Measurements from ENCODE around the gene PRPH2. TPM values are rescaled to one million over a fixed set of nuclear protein-coding genes. Genes with fewer than 3 reads are reported as not detected.
"Not testable (repeated sequence)": the region's sequence is repeated elsewhere in the genome, so short reads cannot be mapped to it uniquely, and the experiment has no call there.

PRPH2 gene
- total RNA-seq, 1 donor from 2014 or later, result 0.63 TPM

DNA sequence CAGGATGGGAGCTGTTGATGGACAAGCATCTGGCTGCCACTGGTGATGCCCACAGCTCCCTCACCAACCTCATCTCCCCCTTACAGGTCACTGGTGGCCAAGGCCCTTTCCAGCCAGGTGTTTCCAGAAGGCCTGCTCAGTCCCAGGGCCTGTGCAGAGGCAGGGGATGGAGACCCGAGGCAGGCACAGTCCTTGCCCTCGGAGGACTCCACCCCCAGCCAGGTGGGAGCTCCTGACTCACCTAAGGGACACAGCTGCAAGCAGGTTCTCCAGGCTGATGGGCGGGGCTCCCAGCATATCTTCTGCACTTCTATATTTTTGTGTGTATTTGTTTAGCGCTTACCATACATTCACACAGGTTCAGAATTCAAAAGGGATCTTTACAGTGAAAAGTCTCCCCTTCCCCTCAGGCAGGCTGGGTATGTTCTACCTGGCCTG lies 17.4 kb downstream of the PRPH2 start:
- H3K27ac ChIP-seq (replicated peaks), result no peak overlapping the region
- H3K36me3 ChIP-seq, result no peaks in the 10 kb centered on the region

DNA sequence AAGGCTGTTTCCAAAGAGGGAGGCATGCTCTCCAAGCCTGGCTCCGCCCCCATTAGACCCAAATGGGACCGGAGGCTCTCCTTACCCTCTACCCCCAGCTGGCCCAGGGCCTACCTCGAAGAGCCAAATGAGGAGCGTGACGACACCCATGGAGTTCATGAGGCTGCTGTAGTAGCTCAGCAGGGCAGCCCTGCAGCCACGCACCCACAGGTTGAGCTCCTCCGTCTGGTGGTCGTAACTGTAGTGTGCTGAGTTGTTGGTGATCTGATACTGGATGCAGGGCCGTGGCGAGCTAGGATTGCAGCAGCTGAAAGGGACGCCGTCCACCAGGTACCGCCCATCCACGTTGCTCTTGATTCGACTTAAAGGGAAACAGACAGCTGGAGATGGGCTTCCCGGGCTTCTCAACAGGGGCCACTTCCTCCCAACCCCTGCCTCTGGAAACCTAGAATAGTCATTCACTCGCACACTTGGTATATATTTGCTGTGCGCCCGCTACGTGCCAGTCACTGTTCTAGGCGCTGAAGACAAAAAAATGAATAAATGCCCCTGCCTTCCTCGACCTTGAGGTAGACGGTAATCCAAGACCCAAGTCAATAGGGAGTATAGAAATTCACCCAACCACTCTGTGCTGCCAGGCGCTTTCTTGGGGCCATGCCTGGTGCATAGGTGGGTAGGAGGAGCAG lies 18.0 kb downstream of the PRPH2 start:
- Histone ChIP-seq H3K27ac (replicated peaks) (no peak overlapping the region), H3K36me3 (no peaks in the 10 kb centered on the region), H3K4me3 (peak overlapping the region; percentile 58), H3K9me3 (replicated peaks) (no peaks in the 10 kb centered on the region), H3K27me3 (ENCODE audit: low read depth) (no peaks in the 10 kb centered on the region), H3K4me1 (peaks cover 6% of the 10 kb centered on the region)
- DNase-seq, result no peak
- TF ChIP-seq, protein P1, sequence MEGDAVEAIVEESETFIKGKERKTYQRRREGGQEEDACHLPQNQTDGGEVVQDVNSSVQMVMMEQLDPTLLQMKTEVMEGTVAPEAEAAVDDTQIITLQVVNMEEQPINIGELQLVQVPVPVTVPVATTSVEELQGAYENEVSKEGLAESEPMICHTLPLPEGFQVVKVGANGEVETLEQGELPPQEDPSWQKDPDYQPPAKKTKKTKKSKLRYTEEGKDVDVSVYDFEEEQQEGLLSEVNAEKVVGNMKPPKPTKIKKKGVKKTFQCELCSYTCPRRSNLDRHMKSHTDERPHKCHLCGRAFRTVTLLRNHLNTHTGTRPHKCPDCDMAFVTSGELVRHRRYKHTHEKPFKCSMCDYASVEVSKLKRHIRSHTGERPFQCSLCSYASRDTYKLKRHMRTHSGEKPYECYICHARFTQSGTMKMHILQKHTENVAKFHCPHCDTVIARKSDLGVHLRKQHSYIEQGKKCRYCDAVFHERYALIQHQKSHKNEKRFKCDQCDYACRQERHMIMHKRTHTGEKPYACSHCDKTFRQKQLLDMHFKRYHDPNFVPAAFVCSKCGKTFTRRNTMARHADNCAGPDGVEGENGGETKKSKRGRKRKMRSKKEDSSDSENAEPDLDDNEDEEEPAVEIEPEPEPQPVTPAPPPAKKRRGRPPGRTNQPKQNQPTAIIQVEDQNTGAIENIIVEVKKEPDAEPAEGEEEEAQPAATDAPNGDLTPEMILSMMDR (IDR thresholded peaks at IDR 0.05; ENCODE audit: borderline replicate concordance), result no peak
- intact Hi-C loops (cut with micrococcal nuclease), result no loop called here

More for the DNA sequence above, 17.4 kb downstream of the PRPH2 start:
- Histone ChIP-seq H3K27me3 (ENCODE audit: low read depth) (no peaks in the 10 kb centered on the region), H3K9me3 (replicated peaks) (no peaks in the 10 kb centered on the region), H3K4me1 (peaks cover 9% of the 10 kb centered on the region), H3K4me3 (no peak overlapping the region)
- DNase-seq, result no peak
- TF ChIP-seq, protein P1 (IDR thresholded peaks at IDR 0.05; ENCODE audit: borderline replicate concordance), result no peak
- intact Hi-C loops (cut with micrococcal nuclease), result no loop called here

DNA sequence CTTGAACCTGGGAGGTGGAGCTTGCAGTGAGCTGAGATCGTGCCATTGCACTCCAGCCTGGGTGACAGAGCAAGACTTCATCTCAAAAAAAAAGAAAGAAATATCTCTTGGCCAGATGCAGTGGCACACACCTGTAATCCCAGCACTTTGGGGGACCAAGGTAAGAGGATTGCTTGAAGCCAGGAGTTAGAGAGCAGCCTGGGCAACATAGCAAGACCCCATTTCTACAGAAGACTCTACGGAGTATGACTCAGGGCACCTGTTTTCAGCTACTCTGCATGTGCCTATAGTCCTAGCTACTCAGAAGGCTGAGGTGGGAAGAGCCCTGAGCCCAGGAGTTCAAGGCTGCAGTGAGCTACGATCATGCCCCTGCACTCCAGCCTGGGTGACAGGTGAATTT lies 19.6 kb downstream of the PRPH2 start:
- intact Hi-C loops (cut with micrococcal nuclease); H3K4me1 ChIP-seq; H3K27ac ChIP-seq (replicated peaks); DNase-seq; H3K4me3 ChIP-seq; H3K36me3 ChIP-seq; H3K9me3 ChIP-seq (replicated peaks); H3K27me3 ChIP-seq (ENCODE audit: low read depth): not testable (repeated sequence)

DNA sequence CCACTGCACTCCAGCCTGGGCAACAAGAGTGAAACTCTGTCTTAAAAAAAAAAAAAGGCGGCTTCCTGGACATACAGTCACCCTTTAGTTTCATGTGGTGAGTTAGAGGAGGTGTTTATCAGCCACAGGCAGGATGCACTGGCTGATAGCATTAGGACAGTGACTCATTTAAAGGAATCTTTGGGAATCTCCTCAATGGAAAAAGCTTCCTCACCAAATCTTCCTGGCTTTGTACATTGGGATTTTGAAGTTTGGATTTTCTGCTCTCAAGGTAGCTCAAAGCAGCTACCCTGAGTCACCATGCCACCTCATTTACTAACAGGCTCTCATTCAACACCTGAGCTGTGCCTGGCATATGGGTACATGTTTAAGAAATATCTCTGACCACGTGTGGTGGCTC lies 20.2 kb downstream of the PRPH2 start:
- Histone ChIP-seq H3K27ac (replicated peaks) (no peak overlapping the region), H3K36me3 (no peaks in the 10 kb centered on the region), H3K4me1 (peaks cover 6% of the 10 kb centered on the region), H3K9me3 (replicated peaks) (no peaks in the 10 kb centered on the region), H3K27me3 (ENCODE audit: low read depth) (no peaks in the 10 kb centered on the region), H3K4me3 (no peak overlapping the region)
- no peak for DNase-seq
- TF ChIP-seq, protein P1 (IDR thresholded peaks at IDR 0.05; ENCODE audit: borderline replicate concordance), result no peak
- intact Hi-C loops (cut with micrococcal nuclease), result no loop called here

DNA sequence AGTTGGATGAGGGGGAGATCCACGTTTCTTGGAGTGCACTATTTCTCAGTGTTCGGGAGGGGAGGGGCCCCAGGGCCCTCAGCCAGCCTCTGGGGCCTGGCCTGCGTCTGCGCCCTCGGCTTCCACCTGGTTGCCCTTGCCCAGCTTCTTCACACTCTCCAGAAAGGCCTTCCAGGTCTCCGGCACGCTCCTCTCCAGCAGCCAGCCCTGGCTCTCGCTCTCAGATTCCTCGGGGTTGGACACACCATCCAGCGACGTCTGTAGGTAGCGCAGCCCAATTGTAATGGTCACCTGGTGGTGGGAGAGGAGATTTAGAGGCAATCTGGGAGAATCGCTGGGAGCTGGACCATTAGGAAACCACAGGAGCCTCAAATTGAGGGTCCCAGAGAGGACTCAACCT lies 24.2 kb downstream of the PRPH2 start:
- Histone ChIP-seq H3K36me3 (peaks cover 6% of the 10 kb centered on the region), H3K4me3 (no peak overlapping the region), H3K4me1 (peaks cover 29% of the 10 kb centered on the region), H3K27me3 (ENCODE audit: low read depth) (no peaks in the 10 kb centered on the region), H3K27ac (replicated peaks) (no peak overlapping the region), H3K9me3 (replicated peaks) (no peaks in the 10 kb centered on the region)
- DNase-seq, result no peak
- intact Hi-C loops (cut with micrococcal nuclease), result no loop called here
- TF ChIP-seq, protein P1 (IDR thresholded peaks at IDR 0.05; ENCODE audit: borderline replicate concordance), result no peak

DNA sequence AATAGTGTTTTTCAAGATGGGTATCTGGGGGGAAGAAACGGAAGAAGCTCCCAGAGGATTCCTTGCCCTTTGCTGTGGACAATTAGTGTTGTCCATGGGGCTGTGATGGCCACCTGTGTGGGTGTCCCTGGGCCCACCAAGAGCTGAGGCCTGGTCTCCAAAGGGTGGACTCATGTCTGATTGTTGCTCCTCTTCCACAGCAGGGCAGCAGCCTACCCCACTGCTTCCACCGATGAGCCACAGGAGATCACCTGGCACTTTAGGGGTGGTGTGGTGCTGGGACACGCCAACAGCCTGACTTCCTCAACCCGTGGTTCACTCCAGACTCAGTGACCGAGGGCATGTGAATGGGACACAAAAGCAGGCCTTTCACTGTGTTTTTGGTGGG lies 25.1 kb downstream of the PRPH2 start:
- intact Hi-C loops (cut with micrococcal nuclease), result no loop called here
- Histone ChIP-seq H3K36me3 (peaks cover 15% of the 10 kb centered on the region), H3K4me1 (peaks cover 39% of the 10 kb centered on the region), H3K9me3 (replicated peaks) (no peaks in the 10 kb centered on the region), H3K27me3 (ENCODE audit: low read depth) (no peaks in the 10 kb centered on the region), H3K27ac (replicated peaks) (peak overlapping the region; percentile 28), H3K4me3 (no peak overlapping the region)
- TF ChIP-seq, protein P1 (IDR thresholded peaks at IDR 0.05; ENCODE audit: borderline replicate concordance), result no peak
- DNase-seq, result no peak
